ENCODE measurements around the gene UTP11. TPM values are rescaled to one million over a fixed set of nuclear protein-coding genes. Genes with fewer than 3 reads are reported as not detected.
A peak's percentile ranks its signal among the peaks of the same experiment; 100 is the strongest.

The UTP11 gene
- total and polyA plus RNA-seq, 2 of the 8 experiments (the other 6 are each of a cell fraction or from before 2014, with no cell fraction given), result 19.5 to 60.5 TPM

DNA sequence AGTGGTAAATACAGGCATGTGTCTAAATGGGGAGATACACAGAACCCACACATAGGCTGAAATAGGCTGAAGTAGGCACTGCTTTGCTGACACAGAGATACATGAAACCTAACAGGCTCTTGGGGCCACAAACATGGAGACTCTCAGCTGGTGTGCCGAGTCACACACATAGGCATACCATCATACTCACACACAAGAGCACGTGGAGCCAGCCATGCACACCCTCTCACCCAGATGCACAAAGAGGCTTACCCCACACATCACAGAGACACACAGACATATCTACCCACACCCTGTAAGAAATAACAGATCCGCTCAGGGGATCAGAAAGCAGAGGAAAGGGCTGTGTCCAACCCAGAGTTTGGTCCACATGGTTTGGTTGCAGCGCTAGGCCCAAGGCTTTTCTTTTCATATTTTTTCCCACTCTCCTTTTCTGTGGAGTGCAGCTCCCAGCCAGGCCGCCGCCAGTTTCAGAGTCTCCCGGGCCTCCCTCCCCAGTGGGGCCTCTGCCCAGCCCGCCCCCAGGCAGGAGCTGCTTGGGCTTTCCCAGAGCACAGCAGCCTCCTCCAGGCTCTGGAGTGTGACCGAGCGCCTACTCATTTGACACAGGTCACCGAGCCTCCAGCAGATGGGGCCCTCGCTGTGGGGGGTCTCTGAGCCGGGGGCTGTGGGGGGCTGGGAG lies 38.0 kb downstream of the UTP11 start:
- H3K27ac ChIP-seq (ENCODE audit: low read depth, low read length), result no peak overlapping the region
- TF ChIP-seq RAD21 (IDR thresholded peaks at IDR 0.05 in 1 of 2, conservative IDR thresholded peaks at IDR 0.05 in 1 of 2; ENCODE audit: low read depth in 2 of 2, low read length in 2 of 2), result peak; percentile 16 to 43; a peak in 3 of 4 replicates
- no peak for TF ChIP-seq CHD2 (IDR thresholded peaks at IDR 0.05; ENCODE audit: low read length)
- no peak for TF ChIP-seq RFX5 (IDR thresholded peaks at IDR 0.05; ENCODE audit: borderline replicate concordance, low read depth, low read length)
- TF ChIP-seq USF2 (IDR thresholded peaks at IDR 0.05; ENCODE audit: low read length), result no peak
- TF ChIP-seq CTBP2 (IDR thresholded peaks at IDR 0.05; ENCODE audit: borderline replicate concordance, insufficient read depth, insufficient read length, low read length), result no peak
- TF ChIP-seq, protein P1, sequence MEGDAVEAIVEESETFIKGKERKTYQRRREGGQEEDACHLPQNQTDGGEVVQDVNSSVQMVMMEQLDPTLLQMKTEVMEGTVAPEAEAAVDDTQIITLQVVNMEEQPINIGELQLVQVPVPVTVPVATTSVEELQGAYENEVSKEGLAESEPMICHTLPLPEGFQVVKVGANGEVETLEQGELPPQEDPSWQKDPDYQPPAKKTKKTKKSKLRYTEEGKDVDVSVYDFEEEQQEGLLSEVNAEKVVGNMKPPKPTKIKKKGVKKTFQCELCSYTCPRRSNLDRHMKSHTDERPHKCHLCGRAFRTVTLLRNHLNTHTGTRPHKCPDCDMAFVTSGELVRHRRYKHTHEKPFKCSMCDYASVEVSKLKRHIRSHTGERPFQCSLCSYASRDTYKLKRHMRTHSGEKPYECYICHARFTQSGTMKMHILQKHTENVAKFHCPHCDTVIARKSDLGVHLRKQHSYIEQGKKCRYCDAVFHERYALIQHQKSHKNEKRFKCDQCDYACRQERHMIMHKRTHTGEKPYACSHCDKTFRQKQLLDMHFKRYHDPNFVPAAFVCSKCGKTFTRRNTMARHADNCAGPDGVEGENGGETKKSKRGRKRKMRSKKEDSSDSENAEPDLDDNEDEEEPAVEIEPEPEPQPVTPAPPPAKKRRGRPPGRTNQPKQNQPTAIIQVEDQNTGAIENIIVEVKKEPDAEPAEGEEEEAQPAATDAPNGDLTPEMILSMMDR (IDR thresholded peaks at IDR 0.05; ENCODE audit: control extremely low read depth in 1 of 3, insufficient read depth in 1 of 3, low read depth in 1 of 3, low read length in 3 of 3), result 0 out of 4 replicates have a peak, but pooled peaks of 1 of the 3 experiments have one; percentile 23
- no peak for TF ChIP-seq KDM4A (IDR thresholded peaks at IDR 0.05; ENCODE audit: low read depth, low read length, severe bottlenecking)

More for the DNA sequence above, 38.0 kb downstream of the UTP11 start:
- Histone ChIP-seq H3K23me2 (ENCODE audit: low read depth, low read length) (peaks cover 17% of the 10 kb centered on the region; the same call in 1 of the 2 replicates), H3K9me3 (ENCODE audit: insufficient read depth in 2 of 2, low read depth in 1 of 2, low read length in 1 of 2) (no peaks in the 10 kb centered on the region), H4K20me1 (replicated peaks in 1 of 2; ENCODE audit: control insufficient read depth in 1 of 2, insufficient read depth in 2 of 2, low read length in 2 of 2) (peaks cover 4 to 7% of the 10 kb centered on the region in 2 experiments), H3K4me1 (replicated peaks in 1 of 4; ENCODE audit: control insufficient read depth in 3 of 4, insufficient read depth in 4 of 4, low read length in 3 of 4) (peaks cover 6 to 25% (median 12%) of the 10 kb centered on the region in 4 experiments), H3K18ac (ENCODE audit: extremely low read depth, low read length) (no peak overlapping the region), H3K4me3 (ENCODE audit: extremely low read depth in 1 of 4, insufficient read depth in 2 of 4, low read depth in 3 of 4, low read length in 4 of 4) (no peak overlapping the region), H2BK15ac (ENCODE audit: low read length) (no peak overlapping the region), H4K91ac (replicated peaks; ENCODE audit: insufficient read length, low read length) (no peak overlapping the region), H3K4me2 (ENCODE audit: insufficient read depth in 1 of 2, low read depth in 2 of 2, low read length in 2 of 2) (no peak overlapping the region), H3K23ac (ENCODE audit: insufficient read length) (no peak overlapping the region), H3K36me3 (ENCODE audit: control insufficient read depth in 2 of 4, insufficient read depth in 4 of 4, low read length in 3 of 4) (no peaks in the 10 kb centered on the region), H2AFZ (ENCODE audit: low read length) (no peak overlapping the region), H2BK12ac (ENCODE audit: low read depth, low read length) (no peak overlapping the region; the same call in 1 of the 2 replicates), H3K79me1 (ENCODE audit: low read depth, low read length) (peaks cover 6% of the 10 kb centered on the region), H2BK20ac (ENCODE audit: low read length) (no peak overlapping the region), H4K5ac (ENCODE audit: insufficient read length, low read depth, low read length) (no peak overlapping the region), H3K27me3 (replicated peaks in 1 of 4; ENCODE audit: control insufficient read depth in 3 of 4, extremely low read depth in 1 of 4, insufficient read depth in 3 of 4, low read length in 3 of 4) (peaks cover 4 to 28% (median 21%) of the 10 kb centered on the region in 4 experiments; a peak in 6 of 7 replicates), H2BK5ac (ENCODE audit: low read depth, low read length) (no peak overlapping the region), H4K8ac (ENCODE audit: extremely low read depth, insufficient read depth, low read length) (no peak overlapping the region; the same call in 1 of the 2 replicates), H2AK5ac (ENCODE audit: low read depth, low read length) (no peak overlapping the region; the same call in 1 of the 2 replicates), H3K56ac (replicated peaks; ENCODE audit: insufficient read length, low read depth, low read length) (no peak overlapping the region), H3K79me2 (ENCODE audit: control insufficient read depth in 1 of 2, insufficient read depth in 2 of 2, low read length in 2 of 2) (peaks cover 0 to 6% of the 10 kb centered on the region in 2 experiments; a peak in 2 of 4 replicates), H3K4ac (replicated peaks; ENCODE audit: insufficient read length, low read depth, low read length) (no peak overlapping the region), H3K9ac (replicated peaks in 1 of 4; ENCODE audit: extremely low read depth in 1 of 4, low read depth in 3 of 4, low read length in 3 of 4) (no peak overlapping the region), H2BK120ac (replicated peaks; ENCODE audit: low read depth, low read length) (no peak overlapping the region), H3K14ac (ENCODE audit: insufficient read length) (no peak overlapping the region)
- no peak for DNase-seq (ENCODE audit: low read depth in 1 of 2, low spot score in 2 of 2)
- FAIRE-seq, result no peak
- ChIA-PET CTCF (ENCODE audit: partially characterized antibody) (interaction anchor here (0.7 to 18.0 kb wide), 6 partner anchors 10 to 89 kb away, joined by 3 to 212 read pairs (median 4); no protein-coding TSS in a partner anchor), POLR2A (ENCODE audit: partially characterized antibody) (interaction anchor here (1.3 kb wide), 1 partner anchor 14 kb away, joined by 3 read pairs; no protein-coding TSS in a partner anchor)
- WGBS, 2 experiments (ENCODE audit: extremely low coverage in 1 of 2, insufficient coverage in 1 of 2, insufficient read length in 1 of 2, insufficient replicate concordance in 2 of 2, low coverage in 1 of 2, low lambda C conversion rate in 2 of 2, missing lambda C conversion rate in 1 of 2), result 84% methylated on average over 13 of the region's 13 CpGs; no CpG with 5 or more reads in 1 of the 2 experiments
